DND-41 (cell line): ENCODE results near the gene EPN2.

Experiments
- CTCF ChIP-seq: IDR thresholded peaks from 2 replicates; pipeline ENCODE4 v1.5.1; 2012; ENCODE audit warnings: borderline replicate concordance, low read length, moderate library complexity, mild to moderate bottlenecking; ENCODE audit not compliant: poor library complexity, severe bottlenecking; ENCODE audit errors: extremely low read depth
- EZH2 ChIP-seq: IDR thresholded peaks from 3 replicates; pipeline ENCODE4 v1.6.1; 2012; ENCODE audit warnings: borderline replicate concordance, low read depth, mild to moderate bottlenecking, moderate library complexity, low read length, inconsistent platforms; ENCODE audit not compliant: severe bottlenecking

GRCh38 chr17:19379361-19380065, 142.3 kb downstream of the EPN2 start:
- no peak for TF ChIP-seq CTCF
- TF ChIP-seq EZH2 = no peak
